H9 (cell line): ENCODE measurements around the gene CBLB. TPM values are rescaled to one million over a fixed set of nuclear protein-coding genes. Genes with fewer than 3 reads are reported as not detected.

Experiments used
- DNase-seq: peaks from one replicate; pipeline ENCODE4 v3.0.0-alpha.2; 2017
- H2AFZ ChIP-seq: one replicate; pipeline ENCODE4 v1.6.1; 2013; ENCODE audit warnings: mild to moderate bottlenecking, low read length, control low read depth, moderate library complexity
- H2AK5ac ChIP-seq: 2 replicates; pipeline ENCODE4 v1.6.1; 2013; ENCODE audit warnings: low read length, control low read depth, mixed read lengths; ENCODE audit not compliant: insufficient read length
- H2BK120ac ChIP-seq: one replicate; pipeline ENCODE4 v1.6.1; 2013; ENCODE audit warnings: low read depth, mild to moderate bottlenecking, low read length, control low read depth, inconsistent platforms; ENCODE audit not compliant: poor library complexity, severe bottlenecking
- H2BK12ac ChIP-seq: 2 replicates; pipeline ENCODE4 v1.6.1; 2013; ENCODE audit warnings: low read length, control low read depth, mixed read lengths, low read depth; ENCODE audit not compliant: insufficient read length
- H2BK15ac ChIP-seq: 2 replicates; pipeline ENCODE4 v1.6.1; 2013; ENCODE audit warnings: low read depth, low read length, control low read depth
- H2BK20ac ChIP-seq: one replicate; pipeline ENCODE4 v1.6.1; 2013; ENCODE audit warnings: low read depth, mild to moderate bottlenecking, low read length, control low read depth, inconsistent platforms; ENCODE audit not compliant: poor library complexity, severe bottlenecking
- H2BK5ac ChIP-seq: 2 replicates; pipeline ENCODE4 v1.6.1; 2013; ENCODE audit warnings: low read length, control low read depth, mixed read lengths; ENCODE audit not compliant: insufficient read length
- H3K14ac ChIP-seq: 2 replicates; pipeline ENCODE4 v1.6.1; 2013; ENCODE audit warnings: low read length, control low read depth; ENCODE audit not compliant: insufficient read depth
- H3K18ac ChIP-seq: 2 replicates; pipeline ENCODE4 v1.6.1; 2013; ENCODE audit warnings: low read depth, mild to moderate bottlenecking, mixed read lengths, low read length, control low read depth; ENCODE audit not compliant: insufficient read length
- H3K23ac ChIP-seq: 2 replicates; pipeline ENCODE4 v1.6.1; 2013; ENCODE audit warnings: low read length, control low read depth, mixed read lengths, low read depth; ENCODE audit not compliant: insufficient read length
- H3K23me2 ChIP-seq: 2 replicates; pipeline ENCODE4 v1.6.1; 2013; ENCODE audit warnings: low read depth, mild to moderate bottlenecking, mixed read lengths, low read length, control low read depth; ENCODE audit not compliant: insufficient read length, poor library complexity, severe bottlenecking
- H3K27ac ChIP-seq: 2 replicates; pipeline ENCODE4 v1.5.1; 2013; ENCODE audit warnings: low read length, control low read depth, mixed read lengths, low read depth; ENCODE audit not compliant: insufficient read length
- H3K27me3 ChIP-seq: 2 replicates; pipeline ENCODE4 v1.6.1; 2013; ENCODE audit warnings: low read length, control low read depth, inconsistent platforms; ENCODE audit not compliant: insufficient read depth
- H3K4ac ChIP-seq: 2 replicates; pipeline ENCODE4 v1.6.1; 2013; ENCODE audit warnings: low read depth, mild to moderate bottlenecking, control low read depth, inconsistent platforms, low read length, moderate library complexity
- H3K4me1 ChIP-seq: 2 replicates; pipeline ENCODE4 v1.6.1; 2013; ENCODE audit warnings: low read length, control low read depth, inconsistent platforms; ENCODE audit not compliant: insufficient read depth
- H3K4me2 ChIP-seq: 2 replicates; pipeline ENCODE4 v1.6.1; 2013; ENCODE audit warnings: low read length, control low read depth, mixed read lengths; ENCODE audit not compliant: insufficient read length, insufficient read depth
- H3K56ac ChIP-seq: 2 replicates; pipeline ENCODE4 v1.6.1; 2013; ENCODE audit warnings: low read depth, mild to moderate bottlenecking, mixed read lengths, low read length, control low read depth; ENCODE audit not compliant: insufficient read length
- H3K79me1 ChIP-seq: 2 replicates; pipeline ENCODE4 v1.6.1; 2013; ENCODE audit warnings: low read depth, mild to moderate bottlenecking, moderate library complexity, low read length, control low read depth, inconsistent platforms; ENCODE audit not compliant: insufficient read depth, poor library complexity, severe bottlenecking
- H3K79me2 ChIP-seq: 2 replicates; pipeline ENCODE4 v1.6.1; 2013; ENCODE audit warnings: low read length, control low read depth, inconsistent platforms; ENCODE audit not compliant: insufficient read depth
- H3K9ac ChIP-seq: 2 replicates; pipeline ENCODE4 v1.6.1; 2013; ENCODE audit warnings: low read length, control low read depth, mixed read lengths; ENCODE audit not compliant: insufficient read length; ENCODE audit errors: extremely low read depth
- H3K9me3 ChIP-seq: one replicate; pipeline ENCODE4 v1.6.1; 2013; ENCODE audit warnings: low read depth, low read length, inconsistent platforms; ENCODE audit not compliant: control insufficient read depth
- H3T11ph ChIP-seq: one replicate; pipeline ENCODE4 v1.6.1; 2013; ENCODE audit warnings: mild to moderate bottlenecking, low read length, control low read depth, inconsistent platforms
- H4K20me1 ChIP-seq: one replicate; pipeline ENCODE4 v1.6.1; 2013; ENCODE audit not compliant: control insufficient read depth, insufficient read length, insufficient read depth
- H4K5ac ChIP-seq: 2 replicates; pipeline ENCODE4 v1.6.1; 2013; ENCODE audit warnings: low read depth, mild to moderate bottlenecking, mixed read lengths, low read length, control low read depth; ENCODE audit not compliant: insufficient read length
- H4K8ac ChIP-seq: replicated peaks from 2 replicates; pipeline ENCODE4 v1.6.1; 2013; ENCODE audit warnings: low read length, control low read depth, mixed read lengths, low read depth; ENCODE audit not compliant: insufficient read length
- H4K91ac ChIP-seq: 2 replicates; pipeline ENCODE4 v1.6.1; 2013; ENCODE audit warnings: low read depth, mild to moderate bottlenecking, moderate library complexity, mixed read lengths, low read length, control low read depth; ENCODE audit not compliant: insufficient read length
- H3K27ac Mint-ChIP-seq, 3 experiments: 2 replicates in 2 of 3; 3 replicates in 1 of 3; pipeline ENCODE4 v1.8.0; 2020 to 2021; ENCODE audit warnings: mixed read lengths in 3 of 3, mild to moderate bottlenecking in 1 of 3, moderate library complexity in 1 of 3
- H3K27me3 Mint-ChIP-seq: 2 replicates; pipeline ENCODE4 v1.8.0; 2021; ENCODE audit warnings: low read depth, mild to moderate bottlenecking, moderate library complexity, mixed read lengths
- H3K36me3 Mint-ChIP-seq, 3 experiments: 2 replicates in 2 of 3; 3 replicates in 1 of 3; pipeline ENCODE4 v1.8.0; 2020 to 2021; ENCODE audit warnings: low read depth in 3 of 3, mixed read lengths in 3 of 3; ENCODE audit not compliant: insufficient read depth in 1 of 3
- H3K4me1 Mint-ChIP-seq, 2 experiments: 2 replicates each; pipeline ENCODE4 v1.8.0; 2020; ENCODE audit warnings: mixed read lengths in 2 of 2
- H3K4me3 Mint-ChIP-seq, 2 experiments: 2 replicates in 1 of 2; 3 replicates in 1 of 2; pipeline ENCODE4 v1.8.0; 2020 to 2021; ENCODE audit warnings: mild to moderate bottlenecking in 2 of 2, mixed read lengths in 2 of 2, moderate library complexity in 1 of 2
- H3K9me3 Mint-ChIP-seq, 2 experiments: 2 replicates in 1 of 2; 3 replicates in 1 of 2; pipeline ENCODE4 v1.8.0; 2020; ENCODE audit warnings: mild to moderate bottlenecking in 2 of 2, mixed read lengths in 2 of 2, moderate library complexity in 1 of 2
- CTCF ChIP-seq: fragments of 200-600 bp; sonication (generic); conservative IDR thresholded peaks from 3 replicates; pipeline ENCODE4 v1.8.0; 2021; ENCODE audit warnings: antibody characterized with exemption, mild to moderate bottlenecking
- total RNA-seq: library from RNA; stranded (reverse); gene quantifications from 2 replicates; pipeline ENCODE4 v1.2.1, GENCODE V29; 2021

CBLB gene
- total RNA-seq, 1 experiment from 2014 or later, result 25.7 TPM

- H3K56ac ChIP-seq, result no peak overlapping the region
- H4K20me1 ChIP-seq, result no peaks in the 10 kb centered on the region
- no peak overlapping the region for H3K27ac Mint-ChIP-seq
- H2AFZ ChIP-seq, result no peak overlapping the region
- H2BK120ac ChIP-seq, result no peak overlapping the region
- no peak for DNase-seq
- no peak overlapping the region for H3K14ac ChIP-seq
- no peaks in the 10 kb centered on the region for H3K79me1 ChIP-seq
- H3K9me3 Mint-ChIP-seq, result no peaks in the 10 kb centered on the region
- peaks cover 4% of the 10 kb centered on the region; the same call in 1 of the 2 replicates for H3K4me1 ChIP-seq
- no peak overlapping the region for H3K4me2 ChIP-seq
- H2BK12ac ChIP-seq, result no peak overlapping the region
- H3T11ph ChIP-seq, result no peak overlapping the region
- H3K4ac ChIP-seq, result no peak overlapping the region
- no peak for TF ChIP-seq CTCF
- peaks cover 26 to 32% of the 10 kb centered on the region in 2 experiments for H3K4me1 Mint-ChIP-seq
- H4K8ac ChIP-seq, result no peak overlapping the region
- no peak overlapping the region for H2BK20ac ChIP-seq
- no peaks in the 10 kb centered on the region; a peak in 1 of 7 replicates for H3K36me3 Mint-ChIP-seq
- no peak overlapping the region for H3K9ac ChIP-seq
- H3K27me3 Mint-ChIP-seq, result no peaks in the 10 kb centered on the region
- no peak overlapping the region for H3K27ac ChIP-seq
- H2AK5ac ChIP-seq, result no peak overlapping the region
- H4K5ac ChIP-seq, result no peak overlapping the region
- H3K18ac ChIP-seq, result no peak overlapping the region
- H3K27me3 ChIP-seq, result no peaks in the 10 kb centered on the region
- no peak overlapping the region for H2BK5ac ChIP-seq
- no peaks in the 10 kb centered on the region for H3K9me3 ChIP-seq
- H2BK15ac ChIP-seq, result no peak overlapping the region
- no peak overlapping the region for H3K23ac ChIP-seq
- H4K91ac ChIP-seq, result no peak overlapping the region
- H3K79me2 ChIP-seq, result no peaks in the 10 kb centered on the region
- no peak overlapping the region for H3K4me3 Mint-ChIP-seq
- no peaks in the 10 kb centered on the region for H3K23me2 ChIP-seq
These were observed 62.5 kb downstream of the CBLB start for GRCh38 chr3:105806359-105806758.
